ENCODE measurements around the gene SPTBN1.

Gene SPTBN1

GRCh38 chr2:54609241-54609640, 153.1 kb downstream of the SPTBN1 start:
- no peak for DNase-seq (ENCODE audit: low read depth in 2 of 2)

- no peak for DNase-seq (ENCODE audit: low read depth in 2 of 2)
These were observed 153.5 kb downstream of the SPTBN1 start for GRCh38 chr2:54609647-54610046.

- no peak for DNase-seq (ENCODE audit: low read depth in 2 of 2)
These were observed 154.6 kb downstream of the SPTBN1 start for GRCh38 chr2:54610700-54611099.

DNA sequence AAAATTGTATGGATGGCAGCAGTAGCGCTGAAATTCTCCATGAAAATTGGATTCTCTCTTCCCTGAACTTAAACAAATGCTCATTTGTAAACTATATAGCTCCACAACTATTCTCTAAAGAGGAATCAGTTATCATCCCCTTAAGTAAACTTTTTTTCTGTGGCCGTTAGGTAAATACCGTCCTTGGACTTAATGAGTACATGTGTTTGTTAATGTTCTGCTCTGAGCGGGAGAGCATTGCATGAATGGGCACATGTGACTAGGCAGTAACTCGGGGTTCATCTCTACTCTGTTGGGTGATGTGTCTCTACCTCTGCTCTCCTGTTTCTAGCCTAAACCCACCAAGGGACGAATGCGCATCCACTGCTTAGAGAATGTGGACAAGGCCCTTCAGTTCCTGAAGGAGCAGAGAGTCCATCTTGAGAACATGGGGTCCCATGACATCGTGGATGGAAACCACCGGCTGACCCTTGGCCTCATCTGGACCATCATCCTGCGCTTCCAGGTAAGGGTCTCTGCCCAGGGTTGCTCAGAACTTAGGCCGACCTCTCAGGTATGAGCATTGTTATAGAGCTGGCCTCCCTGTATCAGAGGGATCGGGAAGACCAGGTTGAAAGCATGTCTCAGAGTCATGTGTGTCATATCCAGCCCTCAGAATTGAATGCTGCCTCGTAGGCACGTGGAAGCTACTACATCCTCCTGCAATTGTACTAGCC, 155.9 kb downstream of the SPTBN1 start:
- DNase-seq (ENCODE audit: low read depth in 2 of 2), result no peak

GRCh38 chr2:54613386-54613785, 157.3 kb downstream of the SPTBN1 start:
- DNase-seq (ENCODE audit: low read depth in 2 of 2), result no peak

DNA sequence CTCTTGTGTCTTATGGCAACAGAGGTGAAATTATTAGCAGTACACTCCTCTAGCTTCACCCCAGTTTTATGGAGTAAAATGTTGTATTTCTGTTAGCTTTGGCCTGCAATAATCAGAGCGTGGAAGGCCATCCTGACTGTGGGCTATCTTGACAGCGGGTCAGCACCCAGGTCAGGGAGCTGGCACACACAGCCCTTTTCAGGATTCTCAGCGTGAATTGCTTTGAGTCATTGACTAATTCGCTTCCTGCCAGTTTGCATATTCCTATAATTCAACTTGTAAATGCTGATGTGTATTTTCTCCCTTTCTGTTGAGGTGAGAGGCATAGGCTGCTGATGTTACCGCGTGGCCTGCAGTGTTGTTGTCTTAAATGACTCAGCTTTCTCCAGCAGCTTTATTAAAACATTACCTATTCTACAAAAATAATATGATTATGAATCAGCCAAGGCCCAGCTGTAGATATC, 157.7 kb downstream of the SPTBN1 start:
- DNase-seq (ENCODE audit: low read depth in 2 of 2), result no peak

DNA sequence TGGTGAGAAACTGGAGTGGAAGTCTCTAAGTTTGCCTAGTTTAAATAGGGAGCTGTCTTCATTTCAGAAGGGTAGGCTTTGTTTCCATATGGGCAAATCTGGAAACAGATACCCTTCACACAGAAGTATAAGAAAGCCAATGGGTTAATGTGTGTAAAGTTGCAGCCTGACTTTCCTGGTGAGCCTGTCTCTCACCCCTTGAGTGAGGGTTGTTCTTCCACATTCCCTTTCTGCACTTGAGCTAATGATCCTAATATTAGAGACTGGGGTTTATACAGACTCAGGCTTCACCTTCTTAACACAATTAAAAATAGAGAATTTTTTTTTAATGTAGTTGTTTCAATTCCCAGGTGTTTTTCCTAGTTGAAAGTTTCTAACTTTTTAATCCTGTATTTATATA, 158.7 kb downstream of the SPTBN1 start:
- DNase-seq (ENCODE audit: low read depth in 2 of 2), result no peak

DNA sequence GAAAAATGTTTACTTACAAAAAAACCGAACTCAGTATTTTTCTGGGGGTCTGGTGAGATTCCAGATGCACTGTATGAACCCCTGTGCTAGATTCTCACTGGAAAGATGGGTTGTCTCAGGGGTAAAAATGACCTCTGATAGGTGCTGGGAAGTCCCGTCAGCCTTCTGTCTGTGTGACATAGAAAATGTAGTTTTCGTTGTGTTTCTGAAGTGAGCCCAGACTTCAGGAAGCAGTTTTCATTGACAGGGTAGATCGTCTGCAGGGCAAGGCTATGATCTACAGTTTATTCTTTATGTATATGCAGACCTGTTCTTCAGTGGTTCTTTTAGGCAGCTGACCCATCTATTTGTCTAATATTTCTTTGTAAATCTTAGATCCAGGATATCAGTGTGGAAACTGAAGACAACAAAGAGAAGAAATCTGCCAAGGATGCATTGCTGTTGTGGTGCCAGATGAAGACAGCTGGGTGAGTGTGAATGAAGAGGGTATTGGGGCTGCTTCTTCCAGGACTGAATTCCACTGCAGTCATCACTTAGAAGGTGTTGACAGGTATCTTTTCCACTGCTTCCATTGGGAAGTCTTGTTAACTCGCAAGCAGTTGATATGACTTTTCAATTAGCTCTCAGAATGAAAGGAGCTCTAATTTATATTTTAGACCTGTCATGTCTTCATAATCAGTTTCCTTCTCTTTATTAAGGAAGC, 159.9 kb downstream of the SPTBN1 start:
- DNase-seq (ENCODE audit: low read depth in 2 of 2), result no peak

DNA sequence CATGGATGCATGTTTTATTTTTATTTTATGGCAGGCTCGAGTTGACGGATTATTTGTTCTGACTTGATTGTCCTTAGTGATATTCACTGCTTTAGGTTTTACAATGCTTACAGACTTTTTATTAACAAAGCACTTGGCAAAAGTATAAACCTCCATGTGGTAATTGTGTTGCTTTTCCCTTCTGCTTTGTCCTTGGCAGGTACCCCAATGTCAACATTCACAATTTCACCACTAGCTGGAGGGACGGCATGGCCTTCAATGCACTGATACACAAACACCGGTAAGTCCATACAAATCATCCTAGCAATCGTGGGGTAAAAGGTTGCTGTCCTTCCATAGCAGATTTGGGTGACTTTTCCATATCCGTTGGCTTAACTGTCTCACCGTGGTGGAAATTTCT, 161.3 kb downstream of the SPTBN1 start:
- DNase-seq (ENCODE audit: low read depth in 2 of 2), result no peak

GRCh38 chr2:54618646-54619565, 162.8 kb downstream of the SPTBN1 start:
- DNase-seq (ENCODE audit: low read depth in 2 of 2), result no peak

GRCh38 chr2:54619660-54620231, 163.6 kb downstream of the SPTBN1 start:
- DNase-seq (ENCODE audit: low read depth in 2 of 2), result no peak

DNA sequence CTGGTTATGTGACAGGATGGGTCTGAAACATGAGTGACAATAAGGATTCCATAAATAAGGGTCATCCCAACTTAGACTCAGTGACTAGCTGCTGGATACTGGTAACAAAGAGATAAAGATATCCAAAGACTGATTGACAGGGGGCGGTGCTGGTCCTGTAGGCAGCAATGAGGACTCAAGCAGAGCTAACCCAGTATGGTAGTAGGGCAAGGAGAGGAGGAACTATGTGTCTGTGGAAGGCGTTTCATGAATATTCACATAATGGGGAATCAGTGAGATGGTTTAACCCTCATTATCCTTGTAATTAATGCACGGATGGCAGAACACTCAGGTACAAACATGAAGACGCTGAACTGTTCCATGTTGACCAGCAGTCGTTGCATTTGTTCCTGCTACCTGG, 164.8 kb downstream of the SPTBN1 start:
- DNase-seq (ENCODE audit: low read depth in 2 of 2), result no peak

DNA sequence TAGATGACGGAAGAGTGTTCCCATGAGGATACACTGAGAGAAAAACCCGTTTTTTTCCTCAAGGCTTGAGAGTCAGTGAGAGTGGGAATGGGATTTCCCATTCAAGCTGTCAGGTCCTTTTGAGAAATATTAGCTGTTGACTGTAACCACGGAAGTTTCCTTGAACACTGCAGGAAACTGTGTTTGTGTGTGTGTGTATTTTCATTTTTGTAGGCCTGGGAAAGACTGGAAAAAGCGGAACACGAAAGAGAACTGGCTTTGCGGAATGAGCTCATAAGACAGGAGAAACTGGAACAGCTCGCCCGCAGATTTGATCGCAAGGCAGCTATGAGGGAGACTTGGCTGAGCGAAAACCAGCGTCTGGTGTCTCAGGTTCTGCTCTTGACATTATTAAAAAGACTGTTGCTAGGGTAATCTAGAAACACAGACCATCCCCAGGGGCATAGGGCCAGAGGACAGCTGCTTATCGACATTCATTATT, 168.5 kb downstream of the SPTBN1 start:
- no peak for DNase-seq (ENCODE audit: low read depth in 2 of 2)

DNA sequence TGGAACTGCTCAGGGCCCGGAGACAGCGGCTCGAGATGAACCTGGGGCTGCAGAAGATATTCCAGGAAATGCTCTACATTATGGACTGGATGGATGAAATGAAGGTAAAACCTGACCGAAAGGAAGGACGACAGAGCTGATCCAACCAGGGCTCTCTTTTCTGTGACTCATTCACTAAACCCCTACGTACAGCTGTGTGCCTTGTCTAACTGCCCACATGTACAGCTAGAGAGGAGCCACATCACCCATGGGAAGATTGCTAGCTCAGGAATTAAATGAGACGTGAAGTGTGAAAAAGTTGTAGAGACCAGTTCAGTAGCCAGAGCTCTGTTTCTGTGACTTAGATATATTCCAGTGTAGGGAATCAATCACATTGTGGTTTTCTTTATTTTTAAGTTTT, 170.0 kb downstream of the SPTBN1 start:
- DNase-seq (ENCODE audit: low read depth in 2 of 2), result no peak

GRCh38 chr2:54626884-54627283, 170.8 kb downstream of the SPTBN1 start:
- DNase-seq (ENCODE audit: low read depth in 2 of 2), result no peak

DNA sequence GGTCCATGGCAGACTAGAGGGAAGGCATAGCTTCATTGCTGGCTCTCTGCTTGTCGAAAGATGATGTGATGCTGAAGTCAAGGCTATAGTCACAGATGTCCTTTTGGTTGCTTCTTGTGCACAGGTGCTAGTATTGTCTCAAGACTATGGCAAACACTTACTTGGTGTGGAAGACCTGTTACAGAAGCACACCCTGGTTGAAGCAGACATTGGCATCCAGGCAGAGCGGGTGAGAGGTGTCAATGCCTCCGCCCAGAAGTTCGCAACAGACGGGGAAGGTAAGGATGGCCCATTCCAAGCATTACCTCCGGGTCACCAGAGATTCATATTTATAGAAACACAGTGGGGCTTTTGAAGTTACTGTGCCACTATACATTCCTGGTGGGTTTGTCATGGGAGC, 171.8 kb downstream of the SPTBN1 start:
- DNase-seq (ENCODE audit: low read depth in 2 of 2), result no peak

GRCh38 chr2:54628418-54628817, 172.3 kb downstream of the SPTBN1 start:
- no peak for DNase-seq (ENCODE audit: low read depth in 2 of 2)

DNA sequence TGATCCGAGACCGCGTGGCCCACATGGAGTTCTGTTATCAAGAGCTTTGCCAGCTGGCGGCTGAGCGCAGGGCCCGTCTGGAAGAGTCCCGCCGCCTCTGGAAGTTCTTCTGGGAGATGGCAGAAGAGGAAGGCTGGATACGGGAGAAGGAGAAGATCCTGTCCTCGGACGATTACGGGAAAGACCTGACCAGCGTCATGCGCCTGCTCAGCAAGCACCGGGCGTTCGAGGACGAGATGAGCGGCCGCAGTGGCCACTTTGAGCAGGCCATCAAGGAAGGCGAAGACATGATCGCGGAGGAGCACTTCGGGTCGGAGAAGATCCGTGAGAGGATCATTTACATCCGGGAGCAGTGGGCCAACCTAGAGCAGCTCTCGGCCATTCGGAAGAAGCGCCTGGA, 172.8 kb downstream of the SPTBN1 start:
- DNase-seq (ENCODE audit: low read depth in 2 of 2), result no peak

- DNase-seq (ENCODE audit: low read depth in 2 of 2), result no peak
These were observed 173.3 kb downstream of the SPTBN1 start for GRCh38 chr2:54629390-54629789.

DNA sequence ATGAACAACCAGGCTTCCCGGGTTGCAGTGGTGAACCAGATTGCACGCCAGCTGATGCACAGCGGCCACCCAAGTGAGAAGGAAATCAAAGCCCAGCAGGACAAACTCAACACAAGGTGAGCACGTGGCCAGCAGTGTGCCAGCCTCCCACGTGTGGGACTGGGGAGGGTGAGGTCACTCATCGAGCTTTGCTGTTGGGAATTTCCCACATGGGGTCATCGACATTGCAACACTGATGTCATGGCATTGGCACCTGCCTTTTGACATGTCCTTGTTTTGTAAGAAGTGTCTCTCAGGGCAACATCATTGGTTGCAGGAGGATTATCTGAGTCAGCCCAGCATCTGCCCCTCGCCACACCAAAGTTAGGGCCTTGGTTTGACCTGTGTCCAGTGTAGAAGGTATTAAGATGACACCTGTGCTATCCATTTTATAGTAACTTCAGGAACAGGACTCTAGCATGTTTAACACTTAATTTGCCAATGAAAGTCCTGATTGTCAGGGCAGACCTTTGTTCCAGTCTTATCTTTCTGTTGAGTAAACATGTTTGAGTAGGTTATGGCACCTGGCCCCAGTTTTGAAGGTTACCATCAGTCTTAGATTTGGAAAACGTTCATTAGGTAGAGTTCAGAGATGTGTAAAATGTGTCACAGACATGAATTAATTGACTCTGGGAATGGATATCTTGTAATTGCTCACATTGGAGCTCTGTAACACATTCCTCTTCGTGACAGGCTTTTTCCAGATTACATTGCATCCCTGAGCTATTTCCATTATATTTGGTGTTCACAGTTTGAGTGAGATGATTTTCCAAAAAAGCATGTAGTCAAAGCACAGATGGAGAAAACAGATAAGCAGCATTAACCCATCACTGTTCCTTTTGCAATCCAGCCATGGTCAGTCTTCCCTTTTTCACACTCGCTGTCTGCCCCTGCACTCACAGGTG, 174.1 kb downstream of the SPTBN1 start:
- no peak for DNase-seq (ENCODE audit: low read depth in 2 of 2)
